HG02759 (cell line): ENCODE results near the gene FYB1.
A peak's percentile ranks its signal among the peaks of the same experiment; 100 is the strongest.

Source experiments
- ATAC-seq: cut with Tn5 transposase; IDR thresholded peaks from one replicate; pipeline ENCODE4 v1.9.1; 2021; ENCODE audit warnings: mild to moderate bottlenecking, moderate library complexity; ENCODE audit not compliant: unreplicated experiment

Gene FYB1

GRCh38 chr5:39099831-39100230 is 119.5 kb downstream of the FYB1 start:
- no peak for ATAC-seq

- no peak for ATAC-seq
Measured at GRCh38 chr5:39093352-39093751, 126.0 kb downstream of the FYB1 start.

GRCh38 chr5:39092581-39093351 is 126.6 kb downstream of the FYB1 start:
- no peak for ATAC-seq

- no peak for ATAC-seq
Measured at GRCh38 chr5:39091940-39092580, 127.3 kb downstream of the FYB1 start.

DNA sequence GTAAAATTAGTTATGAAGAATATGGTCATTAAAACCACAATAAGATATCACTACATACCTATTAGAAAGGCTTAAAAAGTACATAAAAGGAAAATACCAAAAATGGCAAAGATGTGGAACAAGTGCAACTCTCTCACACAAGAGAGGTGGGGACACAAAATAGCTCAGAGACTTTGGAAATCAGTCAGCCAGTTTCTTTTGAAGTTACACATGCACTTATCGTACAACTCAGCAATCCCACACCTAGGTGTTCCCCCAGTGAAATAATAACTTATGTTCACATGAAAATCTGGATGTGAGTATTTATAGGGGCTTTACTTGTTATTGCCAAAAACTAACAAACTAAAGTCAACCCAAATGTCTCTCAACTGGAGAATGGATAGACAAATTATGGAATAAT is 135.4 kb downstream of the FYB1 start:
- ATAC-seq = peak; percentile 45

DNA sequence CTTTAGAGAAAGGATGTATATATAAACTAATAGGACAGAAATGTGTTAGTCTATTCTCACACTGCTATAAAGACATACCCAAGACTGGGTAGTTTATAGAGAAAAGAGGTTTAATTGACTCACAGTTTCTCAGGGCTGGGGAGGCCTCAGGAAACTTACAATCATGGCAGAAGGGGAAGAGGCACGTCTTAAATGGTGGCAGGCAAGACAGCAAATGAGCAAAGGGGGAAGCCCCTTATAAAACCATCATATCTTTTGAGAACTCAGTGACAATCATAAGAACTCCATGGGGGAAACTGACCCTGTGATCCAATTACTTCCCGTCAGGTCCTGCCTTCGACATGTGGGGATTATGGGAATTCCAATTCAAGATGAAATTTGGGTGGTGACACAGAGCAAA is 136.4 kb downstream of the FYB1 start:
- no peak for ATAC-seq

- peak; percentile 48 for ATAC-seq
Measured at GRCh38 chr5:39080597-39081204, 138.7 kb downstream of the FYB1 start.

- no peak for ATAC-seq
Measured at GRCh38 chr5:39080168-39080567, 139.2 kb downstream of the FYB1 start.

DNA sequence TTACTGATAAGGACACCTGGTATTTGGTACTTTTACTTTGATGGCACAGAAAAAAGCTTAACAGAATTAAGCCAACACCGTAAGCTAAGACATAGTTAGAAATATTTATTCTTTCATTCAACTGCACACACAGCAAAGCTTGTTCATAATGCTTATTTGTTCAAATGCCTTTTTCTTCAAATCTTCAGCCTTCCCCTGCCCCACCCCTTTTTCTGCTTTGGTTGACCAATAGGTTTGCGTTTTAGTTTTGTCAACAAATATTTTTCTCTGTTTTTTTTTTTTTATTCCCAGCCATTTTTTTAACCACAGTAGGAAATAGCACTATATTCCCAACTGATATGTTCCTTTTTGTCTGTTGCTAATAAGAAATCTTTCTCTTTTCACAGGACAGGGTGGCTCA is 140.2 kb downstream of the FYB1 start:
- no peak for ATAC-seq

- no peak for ATAC-seq
Measured at GRCh38 chr5:39076757-39077728, 142.3 kb downstream of the FYB1 start.

GRCh38 chr5:39076101-39076756 is 143.1 kb downstream of the FYB1 start:
- ATAC-seq = no peak

DNA sequence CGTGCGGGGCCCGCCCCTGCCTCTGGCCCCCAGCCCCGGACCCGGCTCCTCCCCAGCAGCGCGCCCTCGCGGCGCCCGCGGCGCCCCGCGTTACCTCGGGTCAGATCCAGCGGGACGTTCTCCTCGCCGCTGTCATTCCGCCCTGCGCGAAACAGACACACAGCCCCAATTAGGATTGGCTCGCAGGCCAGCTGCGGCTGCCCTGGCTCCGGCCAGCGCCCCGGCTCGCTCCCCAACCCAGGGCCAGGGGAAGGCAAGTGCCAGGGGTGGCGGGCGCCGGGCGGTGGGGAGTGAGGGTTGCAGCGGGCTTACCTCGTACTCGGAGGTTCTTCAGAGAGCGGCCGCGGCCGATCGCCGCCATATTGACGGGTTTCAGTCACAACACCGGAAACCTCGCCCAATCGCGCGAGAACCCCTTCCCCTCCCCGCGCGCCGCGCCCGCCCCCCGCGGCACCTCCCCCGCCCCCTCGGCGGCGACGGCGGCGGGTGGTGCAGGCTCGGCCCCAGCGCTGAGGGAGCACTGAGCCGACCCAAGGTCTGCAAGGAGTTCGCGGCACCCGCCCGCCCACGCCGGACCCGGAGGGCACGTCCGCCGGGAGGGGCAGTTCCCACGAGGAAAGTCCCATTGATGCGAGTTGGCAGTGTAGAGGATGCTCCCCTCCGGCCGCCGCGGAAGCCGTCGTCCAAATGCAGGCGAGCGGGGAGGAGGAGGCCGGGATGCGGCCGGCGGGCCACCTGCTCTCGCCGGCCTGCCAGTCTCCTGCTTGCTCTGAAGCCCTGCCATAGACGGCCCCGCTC is 145.1 kb downstream of the FYB1 start, which contains the start of gene RICTOR:
Gene RICTOR, minus strand, starts transcription at position 383 of the 798 bp plus-strand sequence. Its CDS starts 22 bp downstream, at position 361.
- peak; percentile 81 for ATAC-seq

- peak; percentile 31 for ATAC-seq
Measured at GRCh38 chr5:39073767-39074016, 145.7 kb downstream of the FYB1 start.

GRCh38 chr5:39072925-39073766 is 146.2 kb downstream of the FYB1 start:
- ATAC-seq = peak; percentile 41

DNA sequence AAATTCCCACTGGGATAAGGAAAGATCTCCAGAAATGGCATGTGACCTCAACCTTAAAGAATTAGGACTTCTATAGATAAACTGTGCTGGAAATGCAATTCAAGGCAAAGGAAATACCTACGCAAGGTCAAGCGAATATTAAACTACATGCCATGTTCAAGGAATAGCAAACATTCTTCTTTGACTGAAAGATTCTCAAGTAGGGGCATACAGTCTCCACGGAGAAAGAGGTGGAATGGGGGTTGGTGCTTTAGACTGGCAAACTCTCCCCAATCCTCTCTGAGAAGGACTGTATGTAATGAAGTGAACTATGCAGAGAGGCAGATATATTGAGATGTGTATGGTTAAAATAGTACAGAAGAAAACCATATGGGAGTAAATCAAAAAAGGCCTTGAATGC is 151.3 kb downstream of the FYB1 start:
- no peak for ATAC-seq

- ATAC-seq = no peak
Measured at GRCh38 chr5:39064450-39064849, 154.9 kb downstream of the FYB1 start.

- no peak for ATAC-seq
Measured at GRCh38 chr5:39063037-39063436, 156.3 kb downstream of the FYB1 start.

GRCh38 chr5:39062530-39062929 is 156.8 kb downstream of the FYB1 start:
- ATAC-seq = no peak

DNA sequence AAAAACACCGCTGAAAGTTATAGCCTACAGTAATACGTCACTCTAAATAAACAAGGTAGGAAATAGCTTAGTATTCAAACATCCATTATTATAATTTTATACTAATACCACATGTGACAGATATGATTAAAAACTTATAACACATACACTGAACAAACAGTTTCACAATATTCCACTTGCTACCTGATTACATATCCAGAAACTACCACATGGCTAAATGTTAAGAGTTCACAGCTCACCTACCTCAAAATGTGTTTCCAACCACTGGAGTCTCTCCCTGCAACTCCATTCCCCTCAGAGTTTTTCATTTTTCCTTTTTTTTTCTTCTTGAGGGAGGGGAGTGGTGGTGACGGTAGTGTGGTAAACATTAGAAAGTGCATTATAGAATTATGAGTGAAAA is 157.3 kb downstream of the FYB1 start:
- no peak for ATAC-seq
